HL-60/S4 treated with retinoic acid at 250 ng/mL for 4 days and 3 days (cell line): ENCODE measurements around the gene REXO4.
"Not testable (repeated sequence)": the region's sequence is repeated elsewhere in the genome, so short reads cannot be mapped to it uniquely, and the experiment has no call there.

Source experiments
- in situ Hi-C: fragments of 300-500 bp; cut with MboI; formaldehyde crosslinking; loops from 2 replicates; pipeline ENCODE4 v1.7.0; 2022; ENCODE audit warnings: low sequenced_read_pairs

REXO4 gene

GRCh38 chr9:133451865-133452264, 34.1 kb upstream of the REXO4 start:
- in situ Hi-C loops = not testable (repeated sequence)

GRCh38 chr9:133449760-133450159, 31.9 kb upstream of the REXO4 start:
- in situ Hi-C loops = no loop called here

GRCh38 chr9:133448487-133448972, 30.7 kb upstream of the REXO4 start:
- in situ Hi-C loops = no loop called here

GRCh38 chr9:133445293-133445969, 27.6 kb upstream of the REXO4 start:
- in situ Hi-C loops = no loop called here

GRCh38 chr9:133443982-133444381, 26.2 kb upstream of the REXO4 start:
- in situ Hi-C loops = no loop called here

GRCh38 chr9:133443248-133443647, 25.4 kb upstream of the REXO4 start:
- in situ Hi-C loops = no loop called here

- in situ Hi-C loops = no loop called here
Observed at GRCh38 chr9:133441571-133441970, 23.8 kb upstream of the REXO4 start.

- in situ Hi-C loops = no loop called here
Observed at GRCh38 chr9:133440874-133441273, 23.1 kb upstream of the REXO4 start.

- in situ Hi-C loops = no loop called here
Observed at GRCh38 chr9:133439337-133439736, 21.5 kb upstream of the REXO4 start.

- in situ Hi-C loops = no loop called here
Observed at GRCh38 chr9:133437753-133438531, 20.1 kb upstream of the REXO4 start.

GRCh38 chr9:133436681-133437080, 18.9 kb upstream of the REXO4 start:
- in situ Hi-C loops = no loop called here

GRCh38 chr9:133433351-133433843, 15.6 kb upstream of the REXO4 start:
- in situ Hi-C loops = no loop called here

- in situ Hi-C loops = no loop called here
Observed at GRCh38 chr9:133430244-133430643, 12.4 kb upstream of the REXO4 start.

GRCh38 chr9:133429641-133430161, 11.9 kb upstream of the REXO4 start:
- in situ Hi-C loops = no loop called here

GRCh38 chr9:133429214-133429613, 11.4 kb upstream of the REXO4 start:
- in situ Hi-C loops = no loop called here

GRCh38 chr9:133428617-133429101, 10.8 kb upstream of the REXO4 start:
- in situ Hi-C loops = no loop called here

- in situ Hi-C loops = no loop called here
Observed at GRCh38 chr9:133427658-133428348, 10.0 kb upstream of the REXO4 start.

- in situ Hi-C loops = no loop called here
Observed at GRCh38 chr9:133426011-133426410, 8.2 kb upstream of the REXO4 start.

- in situ Hi-C loops = no loop called here
Observed at GRCh38 chr9:133425049-133425632, 7.3 kb upstream of the REXO4 start.

GRCh38 chr9:133424187-133424586, 6.4 kb upstream of the REXO4 start:
- in situ Hi-C loops = no loop called here

- in situ Hi-C loops = no loop called here
Observed at GRCh38 chr9:133423216-133423615, 5.4 kb upstream of the REXO4 start.
